ENCODE data around the gene MYEOV.

DNA sequence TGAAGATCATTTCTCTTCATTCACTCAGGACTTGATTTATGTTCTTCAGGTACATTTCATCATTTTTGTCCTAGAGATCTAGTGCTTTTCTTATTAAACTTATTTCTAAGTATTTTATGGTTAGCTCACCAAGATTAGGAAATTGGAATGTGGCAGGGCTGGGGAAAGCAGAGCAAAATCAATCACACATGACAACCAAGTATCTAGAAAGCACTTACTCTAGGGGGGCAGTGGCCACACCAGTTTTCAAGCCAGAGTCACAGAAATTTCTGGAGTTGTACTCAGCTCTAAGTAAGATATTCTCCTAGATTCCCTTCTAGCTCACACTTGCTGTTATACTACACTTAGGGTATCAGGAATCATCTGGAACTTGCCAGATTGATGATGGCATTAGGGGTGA lies 33.3 kb upstream of the MYEOV start:
- TF ChIP-seq CTCF (conservative IDR thresholded peaks at IDR 0.05) (no peak), ZFX (IDR thresholded peaks at IDR 0.05) (no peak)
